ENCODE measurements around the gene NPAS2. TPM values are rescaled to one million over a fixed set of nuclear protein-coding genes. Genes with fewer than 3 reads are reported as not detected.

The NPAS2 gene
- total RNA-seq, 1 donor from 2014 or later: 72.6 TPM

DNA sequence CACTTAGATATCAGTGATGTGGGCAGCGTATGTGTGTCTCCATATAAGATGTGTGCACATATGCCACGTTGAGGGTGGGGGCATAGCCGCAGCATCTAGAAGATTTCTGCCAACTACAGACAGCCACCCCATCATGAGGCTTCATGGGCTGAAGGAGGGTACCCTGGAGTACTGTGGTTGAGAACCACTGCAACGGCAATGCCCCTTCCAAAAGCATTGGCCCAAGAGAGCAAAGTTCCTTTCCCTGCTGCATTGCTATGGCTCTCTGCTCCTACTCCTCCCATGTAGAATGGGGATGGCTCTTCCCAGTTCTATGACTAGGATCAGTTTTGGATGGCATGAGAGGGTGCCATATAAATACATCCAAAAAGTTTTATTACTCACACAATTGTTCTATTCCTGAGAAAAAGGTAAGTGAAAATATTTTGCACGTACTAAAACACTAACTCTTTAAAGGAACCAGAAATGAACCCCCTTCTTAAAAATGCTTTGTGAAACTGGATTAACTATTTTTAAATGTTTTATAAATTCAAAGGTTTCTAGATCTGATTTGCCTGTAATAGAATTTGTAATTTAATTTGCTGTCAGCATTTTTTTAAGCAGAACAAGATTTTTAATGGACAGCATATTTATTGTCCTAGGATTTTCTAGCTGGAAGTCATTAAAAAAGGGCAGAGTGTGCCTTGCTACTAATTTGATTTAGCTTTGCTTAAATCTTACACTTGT is 177.7 kb downstream of the NPAS2 start:
- Histone ChIP-seq H3K27ac (no peak overlapping the region), H3K27me3 (no peaks in the 10 kb centered on the region), H3K4me3 (no peak overlapping the region), H3K36me3 (peaks cover 13 to 27% of the 10 kb centered on the region in 2 donors), H3K4me1 (peaks cover 0 to 5% of the 10 kb centered on the region in 2 donors), H3K9me3 (no peaks in the 10 kb centered on the region)
- intact Hi-C loops (cut with DNase I): no loop called here
- no peak for DNase-seq (ENCODE audit: low spot score in 2 of 2)
- TF ChIP-seq CTCF (IDR thresholded peaks at IDR 0.05): no peak

DNA sequence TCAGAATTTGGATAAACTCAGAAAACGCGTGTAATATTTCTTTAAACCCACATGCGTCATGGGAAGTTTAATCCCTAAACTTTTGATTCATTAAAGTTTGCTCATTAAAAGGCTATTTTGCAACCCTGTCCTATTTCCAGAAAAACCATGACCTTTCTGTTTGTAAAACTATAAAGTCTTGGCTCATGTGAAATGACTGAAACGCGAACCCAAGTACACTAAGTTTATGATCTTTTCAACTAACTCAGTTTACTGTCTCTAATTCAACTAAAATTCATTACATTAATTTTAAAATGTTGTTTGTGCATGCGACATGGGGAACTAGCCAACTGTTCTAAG is 178.3 kb downstream of the NPAS2 start:
- TF ChIP-seq CTCF (IDR thresholded peaks at IDR 0.05): no peak
- H3K4me1 ChIP-seq: peaks cover 0 to 7% of the 10 kb centered on the region in 2 donors
- no peak for DNase-seq (ENCODE audit: low spot score in 2 of 2)
- H3K27ac ChIP-seq: no peak overlapping the region
- H3K27me3 ChIP-seq: no peaks in the 10 kb centered on the region
- no peak overlapping the region for H3K4me3 ChIP-seq
- H3K9me3 ChIP-seq: no peaks in the 10 kb centered on the region
- intact Hi-C loops (cut with DNase I): no loop called here
- H3K36me3 ChIP-seq: peaks cover 13 to 27% of the 10 kb centered on the region in 2 donors

DNA sequence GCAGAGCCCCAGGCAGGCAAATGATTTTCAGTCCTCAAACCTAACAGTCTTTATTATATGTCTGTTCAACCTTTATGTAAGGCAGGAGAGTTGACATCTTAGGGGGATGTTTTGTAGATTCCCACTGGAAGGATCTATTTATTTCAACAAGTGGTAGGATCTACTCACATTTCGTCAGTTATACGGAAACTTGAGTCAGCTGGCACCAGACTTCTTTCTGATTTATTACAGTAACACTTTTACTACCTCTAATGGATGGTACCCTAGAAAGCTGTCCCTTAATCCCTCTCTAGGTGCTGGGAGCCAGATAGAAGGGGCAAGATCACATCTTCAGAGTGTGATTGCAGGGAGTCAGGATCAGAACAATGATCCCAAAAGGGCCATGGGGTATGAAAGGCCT is 180.1 kb downstream of the NPAS2 start:
- Histone ChIP-seq H3K36me3 (peaks cover 17 to 31% of the 10 kb centered on the region in 2 donors), H3K4me1 (peaks cover 3 to 15% of the 10 kb centered on the region in 2 donors), H3K27me3 (no peaks in the 10 kb centered on the region), H3K9me3 (no peaks in the 10 kb centered on the region), H3K4me3 (no peak overlapping the region), H3K27ac (no peak overlapping the region)
- no peak for DNase-seq (ENCODE audit: low spot score in 2 of 2)
- TF ChIP-seq CTCF (IDR thresholded peaks at IDR 0.05): no peak
- intact Hi-C loops (cut with DNase I): loop anchor here (5.0 to 10.0 kb wide), 2 partner anchors 307 to 585 kb away; partner anchors contain the start of genes CHST10 and RNF149

GRCh38 chr2:101001691-101002561 is 182.0 kb downstream of the NPAS2 start, which contains the start of gene RPL31:
Gene RPL31 (plus strand): TSS chr2:101002289. CDS start chr2:101002702, 413 bp downstream.
- H3K36me3 ChIP-seq: peaks cover 30 to 37% of the 10 kb centered on the region in 2 donors
- peak within 1 kb of the TSS; percentile 89 to 91 for H3K27ac ChIP-seq
- H3K4me1 ChIP-seq: peaks cover 3 to 15% of the 10 kb centered on the region in 2 donors
- peak within 1 kb of the TSS; percentile 90 for H3K4me3 ChIP-seq
- H3K9me3 ChIP-seq: no peaks in the 10 kb centered on the region
- H3K27me3 ChIP-seq: no peaks in the 10 kb centered on the region
- intact Hi-C loops (cut with DNase I): loop anchor here (2.0 to 10.0 kb wide), 5 partner anchors 151 to 587 kb away; partner anchors contain the start of genes CHST10, CNOT11, PDCL3 and RNF149
- no peak for TF ChIP-seq CTCF (IDR thresholded peaks at IDR 0.05)
- DNase-seq (ENCODE audit: low spot score in 2 of 2): peak; percentile 89 to 98

- DNase-seq (ENCODE audit: low spot score in 2 of 2): no peak
- Histone ChIP-seq H3K4me1 (peaks cover 3 to 15% of the 10 kb centered on the region in 2 donors), H3K9me3 (no peaks in the 10 kb centered on the region), H3K27ac (peak overlapping the region; percentile 89 to 91), H3K36me3 (peaks cover 36 to 45% of the 10 kb centered on the region in 2 donors), H3K27me3 (no peaks in the 10 kb centered on the region), H3K4me3 (peak overlapping the region; percentile 90)
- TF ChIP-seq CTCF (IDR thresholded peaks at IDR 0.05): no peak
- intact Hi-C loops (cut with DNase I): loop anchor here (2.0 to 10.0 kb wide), 5 partner anchors 150 to 588 kb away; partner anchors contain the start of genes CHST10, CNOT11, PDCL3 and RNF149
These were observed 182.8 kb downstream of the NPAS2 start for GRCh38 chr2:101002562-101003277.

Data from ascending aorta (tissue), 2 donors.